ENCODE measurements around the gene ZNF695. TPM values are rescaled to one million over a fixed set of nuclear protein-coding genes. Genes with fewer than 3 reads are reported as not detected.

ZNF695 gene
- polyA plus RNA-seq, 1 of the 3 experiments (the other 2 are of a cell fraction) = 3.2 TPM

- TF ChIP-seq TEAD4 (IDR thresholded peaks at IDR 0.05; ENCODE audit: borderline replicate concordance, insufficient read depth) (no peak), EP300 (IDR thresholded peaks at IDR 0.05; ENCODE audit: borderline replicate concordance in 1 of 2, low read depth in 1 of 2, low read length in 1 of 2) (no peak), ELF1 (IDR thresholded peaks at IDR 0.05) (no peak), SMC3 (IDR thresholded peaks at IDR 0.05; ENCODE audit: low read depth, low read length) (no peak), GATA2 (CRISPR knock-in tag; IDR thresholded peaks at IDR 0.05) (no peak), JUND (IDR thresholded peaks at IDR 0.05) (no peak)
Measured at GRCh38 chr1:246954126-246954525, 53.7 kb downstream of the ZNF695 start (continued).

GRCh38 chr1:246951413-246951812 is 56.4 kb downstream of the ZNF695 start:
- Histone ChIP-seq H3K9ac (no peak overlapping the region), H3K4me3 (ENCODE audit: low read depth in 2 of 2, low read length in 1 of 2) (no peak overlapping the region), H2AFZ (ENCODE audit: low read depth) (no peak overlapping the region), H3K9me3 (no peaks in the 10 kb centered on the region), H3K4me1 (ENCODE audit: control insufficient read depth in 1 of 2, insufficient read depth in 2 of 2, low read depth in 1 of 2, low read length in 1 of 2) (no peaks in the 10 kb centered on the region), H3F3A (replicated peaks; ENCODE audit: insufficient read depth) (no peaks in the 10 kb centered on the region), H3K36me3 (replicated peaks in 1 of 2; ENCODE audit: control insufficient read depth in 1 of 2, insufficient read depth in 2 of 2, low read length in 1 of 2) (no peaks in the 10 kb centered on the region), H3K27ac (ENCODE audit: low read depth in 2 of 2, low read length in 1 of 2) (no peak overlapping the region), H3K4me2 (no peak overlapping the region), H4K20me1 (ENCODE audit: insufficient read depth) (no peaks in the 10 kb centered on the region), H3K79me2 (ENCODE audit: insufficient read depth) (no peaks in the 10 kb centered on the region), H3K27me3 (ENCODE audit: insufficient read depth) (no peaks in the 10 kb centered on the region), H3K9me2 (no peaks in the 10 kb centered on the region)
- TF ChIP-seq FOXJ3 (CRISPR knock-in tag; IDR thresholded peaks at IDR 0.05) = no peak
- no peak for TF ChIP-seq YY1 (IDR thresholded peaks at IDR 0.05; ENCODE audit: low read depth)
- no peak for TF ChIP-seq TCF12 (IDR thresholded peaks at IDR 0.05)
- no peak for TF ChIP-seq USF2 (IDR thresholded peaks at IDR 0.05; ENCODE audit: borderline replicate concordance, low read depth, low read length)
- TF ChIP-seq CTCF (IDR thresholded peaks at IDR 0.05) = no peak
- no peak for TF ChIP-seq GABPA (IDR thresholded peaks at IDR 0.05; ENCODE audit: low read depth)
- no peak for TF ChIP-seq MAX (IDR thresholded peaks at IDR 0.05; ENCODE audit: low read depth)
- 100% methylated on average over 4 of the region's 4 CpGs for WGBS (ENCODE audit: low lambda C conversion rate)
- ChIA-PET POLR2A (no interaction called here), CTCF (no interaction called here)
- DNase-seq = no peak

- Histone ChIP-seq H3K9me2 (no peaks in the 10 kb centered on the region), H3K9me3 (no peaks in the 10 kb centered on the region), H3K36me3 (replicated peaks in 1 of 2; ENCODE audit: control insufficient read depth in 1 of 2, insufficient read depth in 2 of 2, low read length in 1 of 2) (no peaks in the 10 kb centered on the region), H3K79me2 (ENCODE audit: insufficient read depth) (no peaks in the 10 kb centered on the region), H3K9ac (no peak overlapping the region), H3K4me3 (ENCODE audit: low read depth in 2 of 2, low read length in 1 of 2) (no peak overlapping the region), H3F3A (replicated peaks; ENCODE audit: insufficient read depth) (no peaks in the 10 kb centered on the region), H4K20me1 (ENCODE audit: insufficient read depth) (no peaks in the 10 kb centered on the region), H3K4me2 (no peak overlapping the region), H3K27ac (ENCODE audit: low read depth in 2 of 2, low read length in 1 of 2) (no peak overlapping the region), H3K4me1 (ENCODE audit: control insufficient read depth in 1 of 2, insufficient read depth in 2 of 2, low read depth in 1 of 2, low read length in 1 of 2) (no peaks in the 10 kb centered on the region), H3K27me3 (ENCODE audit: insufficient read depth) (no peaks in the 10 kb centered on the region), H2AFZ (ENCODE audit: low read depth) (no peak overlapping the region)
- no peak for DNase-seq
- 89% methylated on average over 3 of the region's 3 CpGs for WGBS (ENCODE audit: low lambda C conversion rate)
- POLR2A ChIA-PET = no interaction called here
- CTCF ChIA-PET = no interaction called here
- TF ChIP-seq USF2 (IDR thresholded peaks at IDR 0.05; ENCODE audit: borderline replicate concordance, low read depth, low read length) (no peak), RFX5 (IDR thresholded peaks at IDR 0.05; ENCODE audit: low read length) (no peak), TEAD4 (IDR thresholded peaks at IDR 0.05; ENCODE audit: borderline replicate concordance, insufficient read depth) (no peak), FOSL2 (IDR thresholded peaks at IDR 0.05; ENCODE audit: borderline replicate concordance, low read depth) (no peak), USF1 (IDR thresholded peaks at IDR 0.05; ENCODE audit: borderline replicate concordance, low read depth) (no peak), EP300 (IDR thresholded peaks at IDR 0.05; ENCODE audit: borderline replicate concordance in 1 of 2, low read depth in 1 of 2, low read length in 1 of 2) (no peak), SMC3 (IDR thresholded peaks at IDR 0.05; ENCODE audit: low read depth, low read length) (no peak), GATA2 (CRISPR knock-in tag; IDR thresholded peaks at IDR 0.05) (no peak), FOXJ3 (CRISPR knock-in tag; IDR thresholded peaks at IDR 0.05) (no peak), EZH2phosphoT487 (IDR thresholded peaks at IDR 0.05; ENCODE audit: borderline replicate concordance, low read depth) (no peak), IRF3 (IDR thresholded peaks at IDR 0.05; ENCODE audit: low read depth, low read length) (no peak), RAD21 (IDR thresholded peaks at IDR 0.05; ENCODE audit: low read length) (no peak), MAX (IDR thresholded peaks at IDR 0.05; ENCODE audit: low read depth) (no peak), NFIC (IDR thresholded peaks at IDR 0.05; ENCODE audit: borderline replicate concordance) (no peak), JUND (IDR thresholded peaks at IDR 0.05) (no peak)
Measured at GRCh38 chr1:246949956-246950355, 57.9 kb downstream of the ZNF695 start.
